GM20000 (cell line): ENCODE measurements around the gene GPAM.

Experiments used
- DNase-seq: peaks from one replicate; pipeline ENCODE4 v3.0.0; 2012; ENCODE audit warnings: low spot score
- TF ChIP-seq, protein P1 (sequence below): IDR thresholded peaks from 2 replicates; pipeline ENCODE4 v1.5.1; 2012; ENCODE audit warnings: mild to moderate bottlenecking, control low read depth; ENCODE audit errors: extremely low read depth, missing control alignments

GPAM gene

DNA sequence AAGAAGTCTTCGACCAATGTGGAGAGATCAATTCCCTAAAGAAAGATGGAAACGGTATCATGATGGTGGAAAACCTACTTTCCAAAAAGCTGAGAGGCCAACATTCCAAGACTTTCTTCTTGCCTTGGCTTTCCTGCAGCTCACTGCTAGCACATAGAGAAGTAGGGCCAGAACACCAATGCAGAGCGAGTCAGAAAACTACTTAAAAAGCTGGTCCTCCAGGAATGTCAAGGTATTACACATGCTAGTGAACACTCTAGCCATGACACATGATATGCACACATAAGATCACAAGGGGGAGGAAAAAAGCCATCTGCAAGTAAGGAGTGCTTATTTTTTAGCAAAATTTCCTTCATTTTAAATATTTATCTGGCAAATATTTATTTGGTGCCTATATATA, 22.7 kb downstream of the GPAM start:
- DNase-seq = no peak
- TF ChIP-seq, protein P1, sequence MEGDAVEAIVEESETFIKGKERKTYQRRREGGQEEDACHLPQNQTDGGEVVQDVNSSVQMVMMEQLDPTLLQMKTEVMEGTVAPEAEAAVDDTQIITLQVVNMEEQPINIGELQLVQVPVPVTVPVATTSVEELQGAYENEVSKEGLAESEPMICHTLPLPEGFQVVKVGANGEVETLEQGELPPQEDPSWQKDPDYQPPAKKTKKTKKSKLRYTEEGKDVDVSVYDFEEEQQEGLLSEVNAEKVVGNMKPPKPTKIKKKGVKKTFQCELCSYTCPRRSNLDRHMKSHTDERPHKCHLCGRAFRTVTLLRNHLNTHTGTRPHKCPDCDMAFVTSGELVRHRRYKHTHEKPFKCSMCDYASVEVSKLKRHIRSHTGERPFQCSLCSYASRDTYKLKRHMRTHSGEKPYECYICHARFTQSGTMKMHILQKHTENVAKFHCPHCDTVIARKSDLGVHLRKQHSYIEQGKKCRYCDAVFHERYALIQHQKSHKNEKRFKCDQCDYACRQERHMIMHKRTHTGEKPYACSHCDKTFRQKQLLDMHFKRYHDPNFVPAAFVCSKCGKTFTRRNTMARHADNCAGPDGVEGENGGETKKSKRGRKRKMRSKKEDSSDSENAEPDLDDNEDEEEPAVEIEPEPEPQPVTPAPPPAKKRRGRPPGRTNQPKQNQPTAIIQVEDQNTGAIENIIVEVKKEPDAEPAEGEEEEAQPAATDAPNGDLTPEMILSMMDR = no peak

DNA sequence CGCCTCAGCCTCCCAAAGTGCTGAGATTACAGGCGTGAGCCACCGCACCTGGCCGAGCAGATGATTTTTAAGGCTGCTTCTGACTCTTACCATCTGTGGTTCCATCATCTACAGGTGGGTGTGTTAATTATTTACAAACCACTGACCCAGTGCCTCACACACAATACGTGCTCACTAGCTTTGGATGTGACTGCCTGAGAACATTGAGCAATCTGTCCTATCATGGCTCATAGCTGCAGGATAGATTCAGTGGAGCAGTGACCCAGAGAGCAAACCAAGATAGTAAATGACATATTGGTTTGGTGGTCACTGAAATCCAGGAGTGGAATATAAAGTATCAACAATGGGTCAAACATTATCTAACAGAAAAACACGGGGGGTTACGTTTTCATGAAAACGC, 24.1 kb downstream of the GPAM start:
- TF ChIP-seq, protein P1 = no peak
- no peak for DNase-seq

DNA sequence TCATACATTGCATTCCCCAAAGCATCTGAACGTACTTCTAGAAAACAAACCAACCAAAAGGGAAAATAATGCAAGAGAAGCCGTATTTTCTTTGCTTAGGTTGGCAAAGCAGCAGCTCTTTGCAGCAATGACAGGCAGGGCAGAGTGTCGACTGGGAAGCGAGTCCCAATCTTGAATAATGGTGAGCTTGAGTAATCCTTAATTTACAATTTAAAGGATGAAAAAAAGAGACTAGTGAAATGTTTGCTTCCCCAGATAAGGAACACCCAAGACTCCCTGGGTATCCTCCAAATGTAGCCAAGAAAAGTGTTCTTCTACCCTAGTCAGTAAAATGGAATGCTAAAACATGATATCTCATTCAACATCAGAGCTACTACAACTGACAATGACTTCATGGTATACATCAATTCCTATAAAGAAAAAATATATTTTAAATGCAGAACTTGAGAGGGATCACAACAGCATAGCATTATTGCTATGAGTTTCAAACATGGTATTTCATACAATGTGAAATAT, 32.0 kb downstream of the GPAM start:
- no peak for DNase-seq
- TF ChIP-seq, protein P1 = no peak

DNA sequence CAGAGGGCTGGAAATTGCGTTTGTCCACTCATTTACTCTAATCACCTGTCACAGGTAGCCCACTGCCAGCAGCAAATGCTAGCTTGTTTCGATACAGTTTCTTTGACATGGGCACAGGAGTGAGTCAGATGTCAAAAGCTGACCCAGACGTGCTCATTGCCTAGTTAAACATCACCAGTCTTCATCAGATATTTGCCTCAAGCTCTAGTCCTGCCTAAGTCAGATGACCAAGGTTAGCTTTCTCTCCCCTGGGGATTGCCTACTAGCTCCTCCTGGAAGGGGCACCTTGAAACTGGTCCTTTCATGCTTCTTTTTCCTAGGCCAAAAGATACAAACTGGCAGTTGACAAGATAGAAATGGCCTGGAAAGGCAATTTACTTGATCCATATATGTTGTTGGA, 35.2 kb downstream of the GPAM start:
- DNase-seq = no peak
- TF ChIP-seq, protein P1 = no peak

DNA sequence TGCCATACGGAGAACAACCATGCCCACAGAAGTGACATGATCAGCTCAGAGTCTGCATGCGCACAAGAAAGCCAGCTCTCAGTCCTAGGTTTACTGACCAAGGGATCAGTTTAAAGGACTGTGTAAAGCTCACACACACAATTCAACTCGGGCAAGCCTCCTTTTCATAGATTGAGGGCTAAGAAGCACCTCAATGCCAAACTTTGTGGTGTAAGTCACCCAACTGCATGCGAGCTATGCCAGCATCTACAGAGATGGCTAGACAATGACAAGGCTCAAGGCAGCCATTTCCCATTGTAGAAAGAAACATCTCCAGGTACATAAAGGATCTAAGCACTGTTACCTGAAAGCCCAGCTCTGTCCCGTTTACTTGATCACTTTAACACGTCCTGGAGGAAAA, 36.8 kb downstream of the GPAM start:
- TF ChIP-seq, protein P1 = no peak
- no peak for DNase-seq

DNA sequence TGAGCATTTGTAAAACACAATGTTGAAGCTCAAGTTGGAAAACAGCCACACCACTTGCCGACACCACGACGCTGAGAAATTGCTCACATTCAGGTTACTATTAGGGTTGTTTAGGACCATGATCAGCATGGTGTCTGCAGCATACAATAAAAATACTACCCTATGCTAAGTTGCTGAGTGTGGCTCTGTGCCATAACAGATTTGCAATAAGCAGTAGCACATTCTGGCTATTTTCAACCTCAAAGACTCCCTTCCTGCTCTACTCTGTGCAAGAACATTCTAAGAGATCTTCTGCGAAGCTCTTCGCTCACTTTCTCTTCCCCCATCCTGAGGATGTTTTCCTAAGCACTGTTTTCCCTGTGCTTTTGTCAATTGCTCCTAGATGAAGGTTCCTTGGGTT, 38.3 kb downstream of the GPAM start:
- no peak for DNase-seq
- TF ChIP-seq, protein P1 = no peak

DNA sequence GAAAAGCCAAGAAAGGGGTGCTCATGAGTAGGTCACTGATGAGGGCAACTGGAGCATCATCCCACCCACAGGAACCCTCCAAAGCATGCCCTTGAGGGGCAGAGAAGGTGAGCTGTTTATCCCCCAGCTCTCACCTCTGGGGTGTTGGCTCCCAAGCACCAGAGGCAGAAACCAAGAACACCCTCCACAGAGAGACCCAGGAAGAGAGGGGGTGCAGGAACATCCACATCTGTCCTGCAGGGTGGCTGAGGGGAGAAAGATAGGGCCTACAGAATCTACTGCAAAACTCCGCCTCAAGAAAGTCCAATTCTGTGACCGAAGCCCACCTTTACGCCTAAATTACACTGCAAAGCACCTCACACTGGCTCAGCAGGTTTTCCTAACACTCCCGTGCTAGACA, 40.1 kb downstream of the GPAM start:
- TF ChIP-seq, protein P1 = no peak

More for the DNA sequence above, 40.1 kb downstream of the GPAM start:
- no peak for DNase-seq
